Prostate gland (tissue), 2 donors: ENCODE data around the gene KRTAP3-2. TPM values are rescaled to one million over a fixed set of nuclear protein-coding genes. Genes with fewer than 3 reads are reported as not detected.

Experiments
- DNase-seq: peaks from one replicate; pipeline ENCODE4 v3.0.0-alpha.2; 2019; ENCODE audit warnings: low spot score
- H3K27ac ChIP-seq, 2 donors: fragments of 200-600 bp; sonication (generic); 2 replicates each; pipeline ENCODE4 v1.5.1; 2017 to 2019
- H3K27me3 ChIP-seq: fragments of 200-600 bp; sonication (generic); replicated peaks from 2 replicates; pipeline ENCODE4 v1.5.1; 2019; ENCODE audit not compliant: insufficient read depth
- H3K36me3 ChIP-seq, 2 donors: fragments of 200-600 bp; sonication (generic); 1 replicate in 1 of 2; 2 replicates in 1 of 2; pipeline versions ENCODE4 v1.5.1 to v1.8.1; 2017 to 2019
- H3K4me1 ChIP-seq: fragments of 200-600 bp; sonication (generic); replicated peaks from 2 replicates; pipeline ENCODE4 v1.5.1; 2019
- H3K4me3 ChIP-seq, 2 donors: fragments of 200-600 bp; sonication (generic); 2 replicates each; pipeline ENCODE4 v1.5.1; 2017 to 2019
- H3K9me3 ChIP-seq: fragments of 200-600 bp; sonication (generic); 2 replicates; pipeline ENCODE4 v1.5.1; 2017
- POLR2A ChIP-seq: fragments of 450-650 bp; IDR thresholded peaks from one replicate; pipeline ENCODE4 v1.6.1; 2016; ENCODE audit warnings: antibody characterized with exemption, mild to moderate bottlenecking
- POLR2AphosphoS5 ChIP-seq: sonication (generic); formaldehyde crosslinking; IDR thresholded peaks from one replicate; pipeline ENCODE4 v1.6.1; 2017; ENCODE audit warnings: antibody characterized with exemption
- WGBS: methylation state at CpG from one replicate; pipeline ENCODE4 v1.1.5; 2018; 5-methylcytosine and 5-hydroxymethylcytosine counted together
- intact Hi-C: fragments of 100-400 bp; cut with DNase I; formaldehyde crosslinking; loops from one replicate; pipeline ENCODE4 v1.14.2; 2022
- total RNA-seq, 2 donors: library from RNA; depleted of rRNA; stranded (reverse); fragments of >200 nt; gene quantifications; one replicate each; pipeline ENCODE4 v1.1.0, GENCODE V29; 2016
- TF ChIP-seq, protein P1 (sequence below), 4 experiments: fragments of 200-600 bp in 2 of 4; fragments of 450-650 bp in 2 of 4; sonication (generic) in 2 of 4; IDR thresholded peaks; 1 replicate in 3 of 4; 2 replicates in 1 of 4; pipeline ENCODE4 v1.5.1; 2016 to 2019; ENCODE audit warnings: antibody characterized with exemption in 4 of 4, mild to moderate bottlenecking in 2 of 4, moderate library complexity in 2 of 4

The KRTAP3-2 gene
- total RNA-seq, 2 donors from 2014 or later = not detected

DNA sequence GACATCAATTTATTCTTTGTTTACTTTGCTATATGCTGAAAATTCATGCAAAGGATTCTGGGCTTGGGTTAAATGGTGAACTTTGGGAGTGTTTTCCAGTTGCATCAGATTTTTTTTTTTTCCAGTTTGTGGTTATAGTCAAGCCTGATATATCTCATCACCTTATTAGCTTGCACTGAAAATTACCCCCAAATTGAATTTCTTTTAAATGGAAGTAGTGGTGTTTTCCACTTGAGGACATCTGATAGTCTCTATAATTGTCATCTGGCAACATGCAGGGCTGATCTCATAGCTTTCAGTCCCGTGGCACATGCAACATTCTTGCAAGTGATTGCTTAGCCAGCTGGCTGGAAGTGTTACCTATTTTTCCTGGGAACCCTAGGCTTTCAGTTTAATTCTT, 13.9 kb upstream of the KRTAP3-2 start:
- no peak overlapping the region for H3K27ac ChIP-seq
- TF ChIP-seq, protein P1, sequence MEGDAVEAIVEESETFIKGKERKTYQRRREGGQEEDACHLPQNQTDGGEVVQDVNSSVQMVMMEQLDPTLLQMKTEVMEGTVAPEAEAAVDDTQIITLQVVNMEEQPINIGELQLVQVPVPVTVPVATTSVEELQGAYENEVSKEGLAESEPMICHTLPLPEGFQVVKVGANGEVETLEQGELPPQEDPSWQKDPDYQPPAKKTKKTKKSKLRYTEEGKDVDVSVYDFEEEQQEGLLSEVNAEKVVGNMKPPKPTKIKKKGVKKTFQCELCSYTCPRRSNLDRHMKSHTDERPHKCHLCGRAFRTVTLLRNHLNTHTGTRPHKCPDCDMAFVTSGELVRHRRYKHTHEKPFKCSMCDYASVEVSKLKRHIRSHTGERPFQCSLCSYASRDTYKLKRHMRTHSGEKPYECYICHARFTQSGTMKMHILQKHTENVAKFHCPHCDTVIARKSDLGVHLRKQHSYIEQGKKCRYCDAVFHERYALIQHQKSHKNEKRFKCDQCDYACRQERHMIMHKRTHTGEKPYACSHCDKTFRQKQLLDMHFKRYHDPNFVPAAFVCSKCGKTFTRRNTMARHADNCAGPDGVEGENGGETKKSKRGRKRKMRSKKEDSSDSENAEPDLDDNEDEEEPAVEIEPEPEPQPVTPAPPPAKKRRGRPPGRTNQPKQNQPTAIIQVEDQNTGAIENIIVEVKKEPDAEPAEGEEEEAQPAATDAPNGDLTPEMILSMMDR (IDR thresholded peaks at IDR 0.05) = no peak
- TF ChIP-seq POLR2A (no peak), POLR2AphosphoS5 (no peak)
- H3K4me1 ChIP-seq = no peaks in the 10 kb centered on the region
- no peak for DNase-seq
- no peak overlapping the region for H3K4me3 ChIP-seq
- no peaks in the 10 kb centered on the region for H3K36me3 ChIP-seq
- intact Hi-C loops = no loop called here
- H3K27me3 ChIP-seq = no peaks in the 10 kb centered on the region
- 17% methylated on average over 1 of the region's 1 CpG for WGBS
- H3K9me3 ChIP-seq = no peaks in the 10 kb centered on the region

- Histone ChIP-seq H3K36me3 (no peaks in the 10 kb centered on the region), H3K4me3 (no peak overlapping the region), H3K27me3 (no peaks in the 10 kb centered on the region), H3K27ac (no peak overlapping the region), H3K4me1 (no peaks in the 10 kb centered on the region), H3K9me3 (no peaks in the 10 kb centered on the region)
- intact Hi-C loops = no loop called here
- TF ChIP-seq, protein P1 (IDR thresholded peaks at IDR 0.05) = no peak
- TF ChIP-seq POLR2AphosphoS5 (no peak), POLR2A (no peak)
- no peak for DNase-seq
- 80% methylated on average over 3 of the region's 3 CpGs for WGBS
Observed at GRCh38 chr17:41013181-41013580, 13.5 kb upstream of the KRTAP3-2 start.

- Histone ChIP-seq H3K9me3 (no peaks in the 10 kb centered on the region), H3K27me3 (no peaks in the 10 kb centered on the region), H3K4me3 (no peak overlapping the region), H3K36me3 (no peaks in the 10 kb centered on the region), H3K27ac (no peak overlapping the region), H3K4me1 (no peaks in the 10 kb centered on the region)
- 82% methylated on average over 6 of the region's 6 CpGs for WGBS
- DNase-seq = no peak
- intact Hi-C loops = no loop called here
- TF ChIP-seq POLR2A (no peak), POLR2AphosphoS5 (no peak)
Observed at GRCh38 chr17:41012326-41013120, 12.8 kb upstream of the KRTAP3-2 start.

DNA sequence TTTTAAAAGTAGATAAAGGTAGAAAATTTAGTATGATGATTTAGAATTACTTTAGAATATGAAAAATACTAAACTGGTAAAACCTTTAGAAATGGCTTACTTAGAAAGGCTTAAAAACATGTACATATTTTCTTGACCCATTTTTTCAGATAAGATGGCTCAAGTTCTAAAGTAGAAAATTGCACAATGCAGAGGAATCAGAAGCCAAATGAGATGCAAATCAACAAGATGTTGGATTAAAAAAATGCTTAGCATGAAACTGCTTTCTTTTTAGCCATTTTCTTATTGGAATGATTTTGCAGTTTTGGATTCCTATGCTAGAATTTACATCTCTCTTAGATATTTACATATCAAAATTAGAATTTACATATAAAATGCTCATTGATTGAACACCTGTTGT, 10.7 kb upstream of the KRTAP3-2 start:
- TF ChIP-seq POLR2A (no peak), POLR2AphosphoS5 (no peak)
- TF ChIP-seq, protein P1 (IDR thresholded peaks at IDR 0.05) = no peak

GRCh38 chr17:41009936-41010335, 10.2 kb upstream of the KRTAP3-2 start:
- TF ChIP-seq POLR2AphosphoS5 (no peak), POLR2A (no peak)
- TF ChIP-seq, protein P1 (IDR thresholded peaks at IDR 0.05) = no peak
- Histone ChIP-seq H3K27ac (no peak overlapping the region), H3K9me3 (no peaks in the 10 kb centered on the region), H3K36me3 (no peaks in the 10 kb centered on the region), H3K4me3 (no peak overlapping the region), H3K27me3 (no peaks in the 10 kb centered on the region), H3K4me1 (no peaks in the 10 kb centered on the region)
- WGBS = 61% methylated on average over 1 of the region's 1 CpG
- intact Hi-C loops = no loop called here
- no peak for DNase-seq

More for the DNA sequence above, 10.7 kb upstream of the KRTAP3-2 start:
- DNase-seq = no peak
- H3K36me3 ChIP-seq = no peaks in the 10 kb centered on the region
- no peaks in the 10 kb centered on the region for H3K9me3 ChIP-seq
- no peaks in the 10 kb centered on the region for H3K4me1 ChIP-seq
- no peak overlapping the region for H3K27ac ChIP-seq
- H3K27me3 ChIP-seq = no peaks in the 10 kb centered on the region
- no peak overlapping the region for H3K4me3 ChIP-seq
- intact Hi-C loops = no loop called here
